GM10847 (cell line): ENCODE results near the gene PHTF1.

Experiments
- POLR2A ChIP-seq: IDR thresholded peaks from 2 replicates; pipeline ENCODE4 v1.6.1; 2011; ENCODE audit not compliant: insufficient read length; ENCODE audit errors: extremely low read depth

The PHTF1 gene

DNA sequence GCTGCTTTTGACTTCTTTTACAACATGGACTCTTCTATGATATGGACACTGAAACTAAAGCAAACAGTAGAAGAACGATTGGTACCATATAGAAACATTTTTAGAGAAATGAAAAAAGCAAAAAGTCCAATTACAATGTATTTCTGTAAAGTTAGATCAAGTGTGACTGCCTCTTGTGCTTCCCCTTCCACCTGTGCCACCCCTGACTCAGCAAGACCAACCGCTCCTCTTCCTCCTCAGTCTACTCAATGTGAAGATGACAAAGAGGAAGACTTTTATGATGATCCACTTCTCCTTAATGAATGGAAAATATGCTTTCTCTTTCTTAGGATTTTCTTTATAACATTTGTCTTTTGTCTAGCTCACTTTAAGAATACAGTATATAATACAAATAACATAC, 66.9 kb downstream of the PHTF1 start:
- no peak for TF ChIP-seq POLR2A

DNA sequence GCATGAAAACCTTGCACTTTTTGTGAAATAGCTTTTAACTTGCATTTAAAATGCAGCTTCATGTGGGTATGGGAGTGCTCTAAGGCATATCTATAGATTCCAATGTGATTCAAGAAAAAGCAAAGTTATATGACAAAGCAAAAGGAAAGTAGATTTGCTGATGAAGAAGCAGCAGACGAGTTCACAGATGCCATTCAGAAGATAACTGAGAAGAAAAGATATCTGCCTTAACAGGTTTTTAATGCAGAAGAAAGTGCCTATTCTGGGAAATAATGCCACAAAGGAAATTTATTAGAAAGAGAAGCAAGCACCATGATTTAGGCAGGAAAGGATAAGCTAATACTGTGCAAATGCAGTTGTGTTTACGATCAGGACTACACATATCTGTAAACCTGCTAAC, 68.1 kb downstream of the PHTF1 start:
- TF ChIP-seq POLR2A, result no peak

DNA sequence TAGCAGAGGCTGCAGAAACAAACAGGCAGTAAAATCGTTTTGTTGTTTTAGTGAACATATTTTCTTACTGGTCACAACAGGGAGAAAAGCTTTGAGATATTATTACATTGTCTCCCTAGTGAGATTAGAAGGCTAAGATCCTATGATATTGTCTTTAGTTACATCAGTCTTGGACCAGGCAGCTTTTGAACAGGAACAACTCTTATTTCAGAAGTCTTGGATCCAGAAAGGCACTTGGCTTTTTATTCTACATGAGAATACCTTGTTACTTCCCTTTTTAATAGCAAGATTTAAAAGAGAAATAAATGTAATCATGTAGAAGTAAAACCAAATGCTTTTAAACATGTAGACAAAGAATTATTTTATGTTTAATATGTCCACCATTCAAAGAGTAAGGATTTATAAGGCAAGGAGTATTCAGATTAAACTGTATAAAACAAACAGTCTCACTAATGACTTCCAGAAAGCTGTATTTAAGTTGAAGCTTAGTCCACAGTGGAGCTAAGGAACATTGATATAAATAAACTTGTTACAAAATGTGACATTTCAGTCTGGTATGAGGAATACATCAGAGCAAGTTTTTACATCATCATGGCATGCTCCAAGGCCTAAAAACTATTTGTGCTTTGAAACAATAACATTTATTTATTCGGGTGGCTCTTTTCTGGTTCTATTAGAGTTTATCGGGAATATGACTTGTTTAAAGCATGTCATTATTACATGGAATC, 72.2 kb downstream of the PHTF1 start:
- TF ChIP-seq POLR2A, result no peak

DNA sequence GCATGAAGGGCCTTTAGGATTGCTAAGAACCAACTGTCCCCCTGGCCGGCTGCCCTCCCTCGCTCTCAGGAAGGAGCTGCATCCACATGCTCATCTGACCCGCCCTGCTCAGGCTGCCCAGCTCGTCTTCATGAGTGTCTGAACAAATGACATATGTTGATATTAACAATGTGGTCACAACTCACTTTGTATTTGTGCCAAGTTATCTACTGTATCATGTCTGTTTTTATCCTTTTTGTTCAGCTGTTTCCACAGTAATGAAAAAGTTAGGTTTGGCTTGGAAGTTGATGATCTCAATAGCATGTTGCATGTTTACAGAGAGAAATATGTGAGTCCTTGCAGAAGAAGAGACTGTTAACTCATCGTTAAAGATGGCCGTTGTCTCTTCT, 75.1 kb downstream of the PHTF1 start:
- no peak for TF ChIP-seq POLR2A

DNA sequence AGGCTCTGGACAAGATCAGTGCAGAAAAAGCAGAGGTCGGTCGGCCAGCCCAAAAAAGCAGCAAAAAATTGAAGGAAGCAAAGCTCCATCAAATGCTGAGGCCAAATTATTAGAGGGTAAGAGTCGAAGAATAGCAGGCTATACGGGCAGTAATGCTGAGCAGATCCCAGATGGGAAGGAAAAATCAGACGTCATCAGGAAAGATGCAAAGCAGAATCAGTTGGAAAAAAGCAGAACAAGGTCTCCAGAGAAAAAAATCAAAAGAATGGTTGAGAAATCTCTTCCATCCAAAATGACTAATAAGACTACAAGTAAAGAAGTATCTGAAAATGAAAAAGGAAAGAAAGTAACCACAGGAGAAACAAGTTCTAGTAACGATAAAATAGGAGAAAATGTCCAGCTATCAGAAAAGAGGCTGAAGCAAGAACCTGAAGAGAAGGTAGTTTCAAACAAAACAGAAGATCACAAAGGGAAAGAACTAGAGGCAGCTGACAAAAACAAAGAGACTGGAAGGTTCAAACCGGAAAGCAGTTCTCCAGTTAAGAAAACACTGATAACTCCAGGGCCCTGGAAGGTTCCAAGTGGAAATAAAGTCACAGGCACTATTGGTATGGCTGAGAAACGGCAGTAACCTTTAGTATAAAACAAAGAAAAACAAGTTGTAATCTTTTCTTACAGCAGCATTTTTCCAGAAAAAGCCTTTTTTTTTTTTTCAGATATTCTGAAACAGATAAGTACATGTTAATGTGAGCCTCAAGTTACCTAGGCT, 75.7 kb downstream of the PHTF1 start:
- no peak for TF ChIP-seq POLR2A

DNA sequence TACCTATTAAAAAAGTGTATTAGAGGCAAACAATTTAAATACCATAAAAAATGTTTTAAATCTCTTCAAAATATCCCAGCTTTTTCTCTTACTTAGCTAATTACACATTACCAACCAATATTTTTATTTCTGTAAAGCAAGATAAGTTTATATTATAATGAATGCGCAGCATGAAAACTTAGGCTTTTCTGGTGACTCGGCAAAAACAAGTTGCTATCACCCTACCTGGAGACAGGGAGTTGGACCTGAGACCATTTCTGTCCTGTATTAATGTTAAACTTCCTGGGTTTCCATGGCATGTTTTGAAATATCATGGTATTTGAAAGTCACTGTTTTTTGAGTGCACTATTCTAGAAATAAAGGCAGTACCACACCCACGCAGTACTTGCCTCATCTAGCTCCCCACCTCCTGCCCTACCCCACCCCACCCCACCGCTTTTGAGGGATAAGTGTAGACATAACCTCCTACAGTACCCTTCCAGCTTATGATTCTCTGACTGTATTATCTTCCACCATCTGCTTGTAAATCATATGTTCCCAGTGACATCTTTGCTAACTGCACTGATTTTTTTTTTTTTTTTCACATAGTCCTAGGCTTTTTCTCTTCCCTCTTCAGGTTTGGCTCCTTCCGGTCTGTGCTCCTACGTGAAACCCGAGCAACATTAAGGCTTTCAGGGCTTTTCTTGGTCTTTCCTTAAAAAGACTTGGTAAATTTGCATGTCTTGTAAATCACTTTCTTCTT, 77.5 kb downstream of the PHTF1 start:
- no peak for TF ChIP-seq POLR2A

DNA sequence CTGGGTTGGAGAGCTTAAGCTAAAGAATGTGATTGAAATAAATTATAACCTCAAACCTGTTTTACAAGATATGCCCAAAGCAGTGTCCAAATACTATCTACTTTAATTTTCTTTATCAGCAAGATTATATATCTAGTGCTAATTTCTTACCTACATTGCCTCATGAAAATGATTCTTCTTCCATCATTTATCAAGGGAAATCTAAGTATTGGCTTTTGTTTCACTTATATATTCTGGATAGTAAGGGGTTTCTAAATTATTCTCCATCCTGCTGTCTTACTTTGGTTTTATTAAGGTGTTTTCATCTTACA, 81.2 kb downstream of the PHTF1 start:
- no peak for TF ChIP-seq POLR2A

DNA sequence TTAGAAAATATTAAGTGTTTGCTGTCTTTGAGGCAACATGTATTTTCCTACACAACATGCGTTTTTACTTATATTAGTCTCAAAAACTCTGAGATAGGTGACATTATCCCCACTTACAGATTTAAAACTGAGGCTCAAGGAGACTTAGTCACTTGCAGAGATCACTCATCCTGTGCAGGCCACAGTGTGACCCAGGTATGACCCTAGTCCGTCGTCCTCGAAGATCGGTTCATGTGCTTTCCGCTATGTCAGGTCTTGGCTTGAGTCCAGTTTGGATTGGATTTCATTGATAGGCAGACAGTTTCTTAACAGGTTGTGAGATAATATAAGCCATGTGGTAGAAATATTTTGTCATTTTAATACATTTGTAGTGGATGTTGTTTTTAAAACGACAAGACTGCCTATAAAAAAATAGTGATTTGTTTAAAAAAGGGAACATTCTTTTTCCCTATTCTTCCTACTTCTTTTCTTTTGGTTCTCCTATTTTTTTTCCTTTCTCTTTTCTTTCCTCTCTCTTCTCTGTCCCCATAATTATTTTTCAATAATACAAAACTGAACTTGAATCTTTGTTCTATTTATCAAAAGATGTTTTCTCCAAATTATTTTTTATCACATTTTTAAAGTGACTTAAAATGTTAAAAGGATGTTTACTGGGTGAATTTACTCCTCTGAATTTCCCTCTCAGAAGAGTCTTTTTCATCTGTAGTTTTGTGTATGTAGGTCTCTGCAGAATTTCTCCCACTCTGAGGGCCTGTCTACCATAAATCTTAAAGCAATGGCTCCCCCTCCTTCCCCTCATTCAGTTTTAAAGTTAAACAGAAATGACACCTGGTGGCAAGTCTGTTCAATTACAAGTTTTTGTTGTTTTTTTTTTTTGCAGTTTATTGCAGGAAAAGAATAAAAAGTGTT, 81.8 kb downstream of the PHTF1 start:
- TF ChIP-seq POLR2A, result no peak

DNA sequence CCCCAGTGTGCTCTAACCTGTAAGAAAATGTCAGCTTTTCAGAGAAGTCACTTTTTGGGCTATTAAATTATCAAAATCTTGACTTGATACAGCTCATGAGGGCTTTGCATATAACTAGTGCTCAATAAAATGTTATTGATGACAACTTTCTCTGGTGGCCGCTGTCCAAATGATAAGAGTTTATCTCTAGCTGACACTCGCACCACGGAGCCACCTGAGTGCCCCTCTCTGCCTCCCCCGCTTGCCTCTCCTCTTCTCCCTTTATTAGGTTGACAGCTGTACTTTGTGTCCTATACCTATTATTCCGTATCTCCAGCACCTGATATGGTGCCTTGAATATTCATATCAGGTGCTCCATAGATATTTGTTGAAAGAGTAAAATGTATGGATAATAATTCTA, 82.8 kb downstream of the PHTF1 start:
- no peak for TF ChIP-seq POLR2A

DNA sequence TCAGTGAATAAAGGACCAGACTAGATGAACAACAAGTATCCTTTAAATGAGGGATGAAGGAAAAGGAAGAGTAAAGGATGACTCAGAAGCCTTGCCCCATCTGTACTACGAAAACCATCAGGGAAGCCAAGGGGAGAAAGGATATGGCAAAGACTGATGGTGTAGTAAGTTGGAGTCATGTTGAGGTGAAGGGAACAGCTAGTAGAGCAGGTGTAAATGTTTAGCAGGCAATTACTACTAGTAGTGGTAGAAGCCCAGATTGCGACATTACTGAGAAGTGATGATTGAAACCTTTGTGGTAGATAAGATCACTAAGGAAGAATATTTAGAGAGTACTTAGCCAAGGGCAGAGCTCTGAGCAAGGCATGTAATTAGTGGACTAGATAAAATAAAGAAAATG, 84.0 kb downstream of the PHTF1 start:
- no peak for TF ChIP-seq POLR2A

DNA sequence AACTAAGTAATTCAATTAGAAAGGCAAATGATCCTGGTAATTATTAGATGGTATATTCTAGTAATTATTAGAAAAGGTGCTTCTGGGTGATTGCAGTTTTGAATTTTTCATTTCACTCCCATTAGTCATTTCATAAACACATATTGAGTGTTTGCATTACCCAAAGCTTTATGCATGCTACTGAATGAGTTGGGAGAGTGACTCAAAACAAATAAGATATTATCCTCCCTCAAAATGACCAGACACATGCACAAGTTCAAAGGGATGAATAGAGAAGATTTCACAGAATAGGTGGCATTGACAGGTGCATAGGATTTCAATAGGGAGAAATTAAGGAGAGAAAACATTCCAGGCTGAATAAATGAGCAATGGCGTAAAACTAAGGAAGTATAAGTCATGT, 84.7 kb downstream of the PHTF1 start:
- TF ChIP-seq POLR2A, result no peak

DNA sequence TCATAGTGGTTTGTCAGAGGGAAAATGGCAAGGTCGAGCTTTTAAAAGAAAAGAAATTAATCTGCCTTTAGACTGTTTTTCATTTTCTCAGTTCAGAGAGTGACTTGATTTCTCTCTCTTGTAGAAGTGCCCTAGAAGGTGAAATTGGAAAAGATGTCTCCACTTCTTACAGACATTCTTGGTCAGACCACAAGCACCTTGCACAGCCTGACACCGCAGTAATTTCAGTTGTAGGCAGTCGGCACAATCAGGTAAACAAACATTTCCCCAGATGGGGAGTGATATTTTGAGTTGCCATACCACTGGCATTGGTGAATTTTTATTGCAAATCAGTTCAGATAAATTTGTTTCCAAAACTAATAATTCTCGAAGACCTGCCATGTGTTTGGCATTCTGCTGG, 86.8 kb downstream of the PHTF1 start:
- no peak for TF ChIP-seq POLR2A

DNA sequence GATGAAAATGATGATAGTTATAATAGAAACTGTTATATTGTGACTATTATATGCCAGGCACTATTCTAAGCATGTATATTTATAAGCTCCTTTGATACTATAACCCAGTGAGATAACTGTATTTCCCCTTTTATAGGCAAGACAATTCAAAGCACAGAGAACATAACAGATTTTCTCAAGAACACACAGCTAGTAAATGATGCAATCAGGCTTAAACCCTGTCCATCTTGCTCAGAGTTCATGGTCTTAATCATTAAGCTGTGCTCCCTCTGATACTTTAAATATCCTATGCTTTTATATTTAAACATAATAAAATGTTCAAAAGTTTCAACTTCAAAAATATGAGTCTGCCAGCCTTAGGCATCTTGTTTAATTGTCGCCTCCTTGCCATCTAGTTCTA, 88.6 kb downstream of the PHTF1 start:
- TF ChIP-seq POLR2A, result no peak

DNA sequence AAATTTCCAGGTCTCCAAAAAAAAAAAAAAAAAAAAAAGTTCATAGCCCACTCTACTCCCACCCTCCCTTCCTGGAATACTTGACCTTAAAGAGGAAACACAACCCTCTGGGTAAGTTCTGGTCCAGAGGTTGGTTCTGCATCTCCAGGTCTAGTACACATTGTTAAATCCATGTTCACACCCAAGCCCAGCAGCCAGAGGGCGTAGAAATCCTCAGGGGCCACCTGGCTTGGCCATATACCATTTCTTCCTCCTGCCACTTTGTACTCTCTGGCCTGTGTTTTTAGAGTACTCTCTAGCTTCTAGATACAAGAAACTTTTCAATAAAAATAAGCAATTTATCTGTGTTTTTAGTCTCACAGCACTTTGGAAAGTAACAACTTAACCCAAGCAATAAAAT, 89.3 kb downstream of the PHTF1 start:
- no peak for TF ChIP-seq POLR2A

DNA sequence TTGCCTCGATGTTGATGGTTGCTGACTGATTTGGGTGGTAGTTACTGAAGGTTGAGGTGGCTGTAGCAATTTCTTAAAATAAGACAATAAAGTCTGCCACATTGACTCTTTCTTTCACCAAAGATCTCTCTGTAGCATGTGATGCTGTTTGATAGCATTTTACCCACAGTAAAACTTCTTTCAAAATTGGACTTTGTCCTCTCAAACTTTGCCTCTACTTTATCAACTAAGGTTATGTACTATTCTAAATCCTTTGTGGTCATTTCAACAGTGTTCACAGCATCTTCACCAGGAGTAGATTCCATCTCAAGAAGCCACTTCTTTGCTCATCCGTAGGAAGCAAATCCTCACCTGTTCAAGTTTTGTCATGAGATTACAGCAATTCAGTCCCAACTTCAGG, 93.2 kb downstream of the PHTF1 start:
- no peak for TF ChIP-seq POLR2A
